ENCODE data around the gene CEP164.
"Not testable (repeated sequence)": the region's sequence is repeated elsewhere in the genome, so short reads cannot be mapped to it uniquely, and the experiment has no call there.

The CEP164 gene

GRCh38 chr11:117309310-117309709 is 18.3 kb upstream of the CEP164 start:
- Histone ChIP-seq H3K4me1 (ENCODE audit: insufficient read depth, low read length) (peaks cover 2% of the 10 kb centered on the region), H3K27ac (ENCODE audit: low read depth, low read length) (no peak overlapping the region), H3K27me3 (ENCODE audit: control insufficient read depth in 1 of 2, insufficient read depth in 2 of 2, low read length in 2 of 2) (no peaks in the 10 kb centered on the region), H3K9me3 (ENCODE audit: low read length) (no peaks in the 10 kb centered on the region), H3K36me3 (ENCODE audit: insufficient read depth, low read length) (no peaks in the 10 kb centered on the region), H3K4me3 (ENCODE audit: low read depth in 1 of 2, low read length in 2 of 2) (no peak overlapping the region), H3K9ac (ENCODE audit: low read length) (no peak overlapping the region)

- Histone ChIP-seq H3K27ac (ENCODE audit: low read depth, low read length) (no peak overlapping the region), H3K9ac (ENCODE audit: low read length) (no peak overlapping the region), H3K9me3 (ENCODE audit: low read length) (no peaks in the 10 kb centered on the region), H3K27me3 (ENCODE audit: control insufficient read depth in 1 of 2, insufficient read depth in 2 of 2, low read length in 2 of 2) (no peaks in the 10 kb centered on the region), H3K4me3 (ENCODE audit: low read depth in 1 of 2, low read length in 2 of 2) (no peak overlapping the region), H3K36me3 (ENCODE audit: insufficient read depth, low read length) (no peaks in the 10 kb centered on the region), H3K4me1 (ENCODE audit: insufficient read depth, low read length) (peaks cover 12% of the 10 kb centered on the region)
Measured at GRCh38 chr11:117313091-117313490, 14.6 kb upstream of the CEP164 start.

GRCh38 chr11:117313828-117314768 is 13.6 kb upstream of the CEP164 start:
- H3K9ac ChIP-seq (ENCODE audit: low read length): no peak overlapping the region
- peak overlapping the region in 1 of 2 donors; percentile 75 for H3K4me3 ChIP-seq (ENCODE audit: low read depth in 1 of 2, low read length in 2 of 2)
- H3K36me3 ChIP-seq (ENCODE audit: insufficient read depth, low read length): no peaks in the 10 kb centered on the region
- H3K9me3 ChIP-seq (ENCODE audit: low read length): no peaks in the 10 kb centered on the region
- H3K27me3 ChIP-seq (ENCODE audit: control insufficient read depth in 1 of 2, insufficient read depth in 2 of 2, low read length in 2 of 2): no peaks in the 10 kb centered on the region
- peaks cover 12% of the 10 kb centered on the region for H3K4me1 ChIP-seq (ENCODE audit: insufficient read depth, low read length)
- H3K27ac ChIP-seq (ENCODE audit: low read depth, low read length): no peak overlapping the region

GRCh38 chr11:117314840-117315239 is 12.8 kb upstream of the CEP164 start:
- no peaks in the 10 kb centered on the region for H3K9me3 ChIP-seq (ENCODE audit: low read length)
- H3K4me1 ChIP-seq (ENCODE audit: insufficient read depth, low read length): peaks cover 12% of the 10 kb centered on the region
- H3K4me3 ChIP-seq (ENCODE audit: low read depth in 1 of 2, low read length in 2 of 2): peak overlapping the region; percentile 75 to 76
- H3K36me3 ChIP-seq (ENCODE audit: insufficient read depth, low read length): no peaks in the 10 kb centered on the region
- H3K27me3 ChIP-seq (ENCODE audit: control insufficient read depth in 1 of 2, insufficient read depth in 2 of 2, low read length in 2 of 2): no peaks in the 10 kb centered on the region
- H3K9ac ChIP-seq (ENCODE audit: low read length): no peak overlapping the region
- no peak overlapping the region for H3K27ac ChIP-seq (ENCODE audit: low read depth, low read length)

- peak overlapping the region; percentile 29 for H3K27ac ChIP-seq (ENCODE audit: low read depth, low read length)
- peaks cover 12% of the 10 kb centered on the region for H3K4me1 ChIP-seq (ENCODE audit: insufficient read depth, low read length)
- H3K4me3 ChIP-seq (ENCODE audit: low read depth in 1 of 2, low read length in 2 of 2): peak overlapping the region; percentile 75 to 76
- H3K27me3 ChIP-seq (ENCODE audit: control insufficient read depth in 1 of 2, insufficient read depth in 2 of 2, low read length in 2 of 2): no peaks in the 10 kb centered on the region
- H3K9ac ChIP-seq (ENCODE audit: low read length): no peak overlapping the region
- no peaks in the 10 kb centered on the region for H3K9me3 ChIP-seq (ENCODE audit: low read length)
- H3K36me3 ChIP-seq (ENCODE audit: insufficient read depth, low read length): no peaks in the 10 kb centered on the region
Measured at GRCh38 chr11:117315285-117316196, 12.1 kb upstream of the CEP164 start.

- H3K36me3 ChIP-seq (ENCODE audit: insufficient read depth, low read length): no peaks in the 10 kb centered on the region
- peak within 1 kb of the TSS; percentile 29 for H3K27ac ChIP-seq (ENCODE audit: low read depth, low read length)
- no peaks in the 10 kb centered on the region for H3K9me3 ChIP-seq (ENCODE audit: low read length)
- peak within 1 kb of the TSS; percentile 57 for H3K9ac ChIP-seq (ENCODE audit: low read length)
- H3K27me3 ChIP-seq (ENCODE audit: control insufficient read depth in 1 of 2, insufficient read depth in 2 of 2, low read length in 2 of 2): no peaks in the 10 kb centered on the region
- H3K4me1 ChIP-seq (ENCODE audit: insufficient read depth, low read length): peaks cover 12% of the 10 kb centered on the region
- H3K4me3 ChIP-seq (ENCODE audit: low read depth in 1 of 2, low read length in 2 of 2): peak within 1 kb of the TSS; percentile 75 to 76
Measured at GRCh38 chr11:117316197-117316961, 11.3 kb upstream of the CEP164 start, which contains the start of gene BACE1. BACE1 (minus strand) TSS chr11:117316256; CDS start chr11:117315795, 461 bp downstream.

GRCh38 chr11:117318738-117319137 is 8.9 kb upstream of the CEP164 start:
- Histone ChIP-seq H3K36me3 (ENCODE audit: insufficient read depth, low read length) (no peaks in the 10 kb centered on the region), H3K27me3 (ENCODE audit: control insufficient read depth in 1 of 2, insufficient read depth in 2 of 2, low read length in 2 of 2) (no peaks in the 10 kb centered on the region), H3K9ac (ENCODE audit: low read length) (no peak overlapping the region), H3K4me3 (ENCODE audit: low read depth in 1 of 2, low read length in 2 of 2) (no peak overlapping the region), H3K9me3 (ENCODE audit: low read length) (no peaks in the 10 kb centered on the region), H3K27ac (ENCODE audit: low read depth, low read length) (no peak overlapping the region), H3K4me1 (ENCODE audit: insufficient read depth, low read length) (peaks cover 12% of the 10 kb centered on the region)

GRCh38 chr11:117319214-117319840 is 8.3 kb upstream of the CEP164 start:
- Histone ChIP-seq H3K27ac (ENCODE audit: low read depth, low read length) (no peak overlapping the region), H3K9me3 (ENCODE audit: low read length) (no peaks in the 10 kb centered on the region), H3K27me3 (ENCODE audit: control insufficient read depth in 1 of 2, insufficient read depth in 2 of 2, low read length in 2 of 2) (no peaks in the 10 kb centered on the region), H3K4me3 (ENCODE audit: low read depth in 1 of 2, low read length in 2 of 2) (no peak overlapping the region), H3K36me3 (ENCODE audit: insufficient read depth, low read length) (no peaks in the 10 kb centered on the region), H3K9ac (ENCODE audit: low read length) (no peak overlapping the region), H3K4me1 (ENCODE audit: insufficient read depth, low read length) (peaks cover 10% of the 10 kb centered on the region)

GRCh38 chr11:117327255-117327566 is 443 bp upstream of the CEP164 start:
- Histone ChIP-seq H3K4me3 (ENCODE audit: low read depth in 1 of 2, low read length in 2 of 2) (peak overlapping the region in 1 of 2 donors; percentile 91), H3K4me1 (ENCODE audit: insufficient read depth, low read length) (peaks cover 11% of the 10 kb centered on the region)
- H3K36me3 ChIP-seq (ENCODE audit: insufficient read depth, low read length); H3K9me3 ChIP-seq (ENCODE audit: low read length); H3K27me3 ChIP-seq (ENCODE audit: control insufficient read depth in 1 of 2, insufficient read depth in 2 of 2, low read length in 2 of 2); H3K27ac ChIP-seq (ENCODE audit: low read depth, low read length); H3K9ac ChIP-seq (ENCODE audit: low read length): not testable (repeated sequence)

GRCh38 chr11:117328375-117329010 is 839 bp downstream of the CEP164 start:
- peak overlapping the region; percentile 53 for H3K9ac ChIP-seq (ENCODE audit: low read length)

More at GRCh38 chr11:117328375-117329010, 839 bp downstream of the CEP164 start:
- H3K4me3 ChIP-seq (ENCODE audit: low read depth in 1 of 2, low read length in 2 of 2): peak overlapping the region; percentile 78 to 91
- no peaks in the 10 kb centered on the region for H3K9me3 ChIP-seq (ENCODE audit: low read length)
- H3K4me1 ChIP-seq (ENCODE audit: insufficient read depth, low read length): peaks cover 11% of the 10 kb centered on the region
- no peaks in the 10 kb centered on the region for H3K27me3 ChIP-seq (ENCODE audit: control insufficient read depth in 1 of 2, insufficient read depth in 2 of 2, low read length in 2 of 2)
- H3K36me3 ChIP-seq (ENCODE audit: insufficient read depth, low read length): no peaks in the 10 kb centered on the region
- H3K27ac ChIP-seq (ENCODE audit: low read depth, low read length): peak overlapping the region; percentile 90
